Transverse colon (tissue), 4 donors: ENCODE measurements around the gene NTNG1.

Experiments
- CTCF ChIP-seq, 5 experiments: fragments of 200-600 bp in 3 of 5; fragments of 450-650 bp in 2 of 5; sonication (generic) in 3 of 5; IDR thresholded peaks; 1 replicate in 2 of 5; 2 replicates in 3 of 5; pipeline ENCODE4 v1.5.1; 2016 to 2017; ENCODE audit warnings: antibody characterized with exemption in 5 of 5, inconsistent platforms in 3 of 5, mild to moderate bottlenecking in 2 of 5, moderate library complexity in 1 of 5
- POLR2A ChIP-seq: fragments of 450-650 bp; IDR thresholded peaks from one replicate; pipeline ENCODE4 v1.6.1; 2016; ENCODE audit warnings: antibody characterized with exemption, mild to moderate bottlenecking, moderate library complexity
- POLR2AphosphoS5 ChIP-seq, 3 donors: sonication (generic); formaldehyde crosslinking; IDR thresholded peaks; one replicate each; pipeline ENCODE4 v1.6.1; 2016; ENCODE audit warnings: antibody characterized with exemption in 3 of 3

DNA sequence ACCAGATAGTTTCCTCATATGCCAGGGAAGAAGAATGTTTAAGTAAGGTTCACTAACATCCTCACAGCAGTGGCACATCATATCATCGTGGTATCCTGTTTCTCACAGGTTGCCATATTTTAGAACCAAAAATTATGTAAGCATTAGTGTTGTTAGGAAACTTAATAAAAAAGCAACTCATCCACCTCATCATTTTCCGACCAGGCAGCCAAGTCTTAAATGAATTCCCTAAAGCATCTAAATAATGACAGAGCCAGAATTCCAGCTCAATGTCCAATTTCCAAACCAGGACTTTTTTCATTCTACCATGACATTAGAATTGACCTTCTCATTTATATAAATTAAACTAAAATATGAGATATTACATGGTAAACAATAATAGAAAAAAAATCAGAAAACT is 272.7 kb downstream of the NTNG1 start:
- TF ChIP-seq POLR2AphosphoS5 (IDR thresholded peaks at IDR 0.05), result no peak
- TF ChIP-seq CTCF (IDR thresholded peaks at IDR 0.05), result no peak
- no peak for TF ChIP-seq POLR2A
